Tibial nerve (tissue), 4 donors: Measurements from ENCODE around the gene STARD10. TPM values are rescaled to one million over a fixed set of nuclear protein-coding genes. Genes with fewer than 3 reads are reported as not detected.

ENCODE experiments used
- DNase-seq, 2 donors: peaks; one replicate each; pipeline ENCODE4 v3.0.0-alpha.2; 2019; ENCODE audit warnings: low spot score in 2 of 2
- H3K27ac ChIP-seq, 4 donors: fragments of 200-600 bp; sonication (generic) in 3 of 4; one replicate each; pipeline ENCODE4 v1.5.1; 2017 to 2019; ENCODE audit warnings: mild to moderate bottlenecking in 1 of 4
- H3K27me3 ChIP-seq, 2 donors: fragments of 200-600 bp; sonication (generic) in 1 of 2; one replicate each; pipeline versions ENCODE4 v1.5.1 to v1.6.0; 2017 to 2019
- H3K36me3 ChIP-seq, 3 donors: fragments of 200-600 bp; sonication (generic); one replicate each; pipeline ENCODE4 v1.5.1; 2018 to 2019
- H3K4me1 ChIP-seq, 4 donors: fragments of 200-600 bp; sonication (generic) in 3 of 4; one replicate each; pipeline ENCODE4 v1.5.1; 2017 to 2019
- H3K4me3 ChIP-seq, 4 donors: fragments of 200-600 bp; sonication (generic) in 3 of 4; one replicate each; pipeline ENCODE4 v1.5.1; 2017 to 2019; ENCODE audit warnings: mild to moderate bottlenecking in 1 of 4, moderate library complexity in 1 of 4
- H3K9me3 ChIP-seq, 4 donors: fragments of 200-600 bp; sonication (generic) in 3 of 4; one replicate each; pipeline ENCODE4 v1.5.1; 2017 to 2019
- CTCF ChIP-seq, 5 experiments: fragments of 200-600 bp in 3 of 5; fragments of 450-650 bp in 2 of 5; sonication (generic) in 3 of 5; IDR thresholded peaks; one replicate each; pipeline ENCODE4 v1.5.1; 2016 to 2019; ENCODE audit warnings: antibody characterized with exemption in 5 of 5, mild to moderate bottlenecking in 3 of 5, moderate library complexity in 2 of 5
- EP300 ChIP-seq, 2 donors: sonication (generic); formaldehyde crosslinking; IDR thresholded peaks; one replicate each; pipeline ENCODE4 v1.6.1; 2017; ENCODE audit warnings: antibody characterized with exemption in 2 of 2, mild to moderate bottlenecking in 1 of 2
- POLR2A ChIP-seq, 2 donors: fragments of 450-650 bp; IDR thresholded peaks; one replicate each; pipeline ENCODE4 v1.6.1; 2017; ENCODE audit warnings: antibody characterized with exemption in 2 of 2, mild to moderate bottlenecking in 2 of 2, moderate library complexity in 2 of 2
- WGBS, 2 donors: methylation state at CpG; one replicate each; pipeline ENCODE4 v1.1.5; 2018; 5-methylcytosine and 5-hydroxymethylcytosine counted together
- total RNA-seq, 4 donors: library from RNA; depleted of rRNA; stranded (reverse); fragments of >200 nt; gene quantifications; one replicate each; pipeline ENCODE4 v1.1.0, GENCODE V29; 2016

Gene STARD10
- total RNA-seq, 4 donors from 2014 or later, result 19.4 to 31.5 (median 23.7) TPM

GRCh38 chr11:72821920-72822799 is 28.3 kb upstream of the STARD10 start:
- H3K27me3 ChIP-seq, result no peaks in the 10 kb centered on the region
- WGBS, 2 donors, result 22 to 30% methylated on average over 23 to 69 of the region's 82 CpGs
- H3K4me1 ChIP-seq, result peaks cover 0 to 21% (median 10%) of the 10 kb centered on the region in 4 donors
- TF ChIP-seq EP300 (IDR thresholded peaks at IDR 0.05), result peak in 1 of 2 donors; percentile 61
- TF ChIP-seq POLR2A (IDR thresholded peaks at IDR 0.05), result no peak
- TF ChIP-seq CTCF (IDR thresholded peaks at IDR 0.05), result peak in 4 of 5 experiments; percentile 9 to 63 (median 40)
- peaks cover 0 to 57% (median 0%) of the 10 kb centered on the region in 3 donors for H3K36me3 ChIP-seq
- peak overlapping the region; percentile 6 to 86 (median 66) for H3K27ac ChIP-seq
- DNase-seq, result peak; percentile 66
- no peaks in the 10 kb centered on the region for H3K9me3 ChIP-seq
- H3K4me3 ChIP-seq, result peak overlapping the region; percentile 45 to 65 (median 54)

GRCh38 chr11:72821221-72821919 is 27.5 kb upstream of the STARD10 start:
- Histone ChIP-seq H3K4me1 (peaks cover 0 to 29% (median 14%) of the 10 kb centered on the region in 4 donors), H3K36me3 (peaks cover 0 to 57% (median 0%) of the 10 kb centered on the region in 3 donors), H3K27ac (peak overlapping the region; percentile 6 to 86 (median 66)), H3K4me3 (peak overlapping the region; percentile 45 to 65 (median 54)), H3K9me3 (no peaks in the 10 kb centered on the region), H3K27me3 (no peaks in the 10 kb centered on the region)
- 55 to 66% methylated on average over 26 to 30 of the region's 50 CpGs for WGBS, 2 donors
- TF ChIP-seq POLR2A (IDR thresholded peaks at IDR 0.05), result no peak
- no peak for TF ChIP-seq EP300 (IDR thresholded peaks at IDR 0.05)
- TF ChIP-seq CTCF (IDR thresholded peaks at IDR 0.05), result no peak
- no peak for DNase-seq

- Histone ChIP-seq H3K27ac (no peak overlapping the region), H3K36me3 (peaks cover 0 to 51% (median 0%) of the 10 kb centered on the region in 3 donors), H3K4me3 (no peak overlapping the region), H3K27me3 (no peaks in the 10 kb centered on the region), H3K4me1 (peaks cover 0 to 37% (median 22%) of the 10 kb centered on the region in 4 donors), H3K9me3 (no peaks in the 10 kb centered on the region)
- TF ChIP-seq EP300 (IDR thresholded peaks at IDR 0.05) (no peak), POLR2A (IDR thresholded peaks at IDR 0.05) (no peak), CTCF (IDR thresholded peaks at IDR 0.05) (no peak)
- DNase-seq, result no peak
- WGBS, 2 donors, result 94 to 97% methylated on average over 15 of the region's 15 CpGs
Measured at GRCh38 chr11:72820439-72821139, 26.7 kb upstream of the STARD10 start.

GRCh38 chr11:72818971-72819370 is 25.1 kb upstream of the STARD10 start:
- TF ChIP-seq POLR2A (IDR thresholded peaks at IDR 0.05), result no peak
- no peak for TF ChIP-seq EP300 (IDR thresholded peaks at IDR 0.05)
- TF ChIP-seq CTCF (IDR thresholded peaks at IDR 0.05), result no peak
- Histone ChIP-seq H3K9me3 (no peaks in the 10 kb centered on the region), H3K36me3 (peaks cover 0 to 38% (median 0%) of the 10 kb centered on the region in 3 donors), H3K4me3 (no peak overlapping the region), H3K27me3 (no peaks in the 10 kb centered on the region), H3K4me1 (peaks cover 0 to 47% (median 29%) of the 10 kb centered on the region in 4 donors), H3K27ac (no peak overlapping the region)
- DNase-seq, result no peak
- WGBS, 2 donors, result 73% methylated on average over 4 of the region's 4 CpGs
